ENCODE results near the gene RHBDL1.

Gene RHBDL1

GRCh38 chr16:675884-676564 is 553 bp downstream of the RHBDL1 start:
- DNase-seq = no peak

- DNase-seq = no peak
Observed at GRCh38 chr16:676565-676902, 1.1 kb downstream of the RHBDL1 start.

GRCh38 chr16:676913-677312 is 1.4 kb downstream of the RHBDL1 start:
- no peak for DNase-seq

DNA sequence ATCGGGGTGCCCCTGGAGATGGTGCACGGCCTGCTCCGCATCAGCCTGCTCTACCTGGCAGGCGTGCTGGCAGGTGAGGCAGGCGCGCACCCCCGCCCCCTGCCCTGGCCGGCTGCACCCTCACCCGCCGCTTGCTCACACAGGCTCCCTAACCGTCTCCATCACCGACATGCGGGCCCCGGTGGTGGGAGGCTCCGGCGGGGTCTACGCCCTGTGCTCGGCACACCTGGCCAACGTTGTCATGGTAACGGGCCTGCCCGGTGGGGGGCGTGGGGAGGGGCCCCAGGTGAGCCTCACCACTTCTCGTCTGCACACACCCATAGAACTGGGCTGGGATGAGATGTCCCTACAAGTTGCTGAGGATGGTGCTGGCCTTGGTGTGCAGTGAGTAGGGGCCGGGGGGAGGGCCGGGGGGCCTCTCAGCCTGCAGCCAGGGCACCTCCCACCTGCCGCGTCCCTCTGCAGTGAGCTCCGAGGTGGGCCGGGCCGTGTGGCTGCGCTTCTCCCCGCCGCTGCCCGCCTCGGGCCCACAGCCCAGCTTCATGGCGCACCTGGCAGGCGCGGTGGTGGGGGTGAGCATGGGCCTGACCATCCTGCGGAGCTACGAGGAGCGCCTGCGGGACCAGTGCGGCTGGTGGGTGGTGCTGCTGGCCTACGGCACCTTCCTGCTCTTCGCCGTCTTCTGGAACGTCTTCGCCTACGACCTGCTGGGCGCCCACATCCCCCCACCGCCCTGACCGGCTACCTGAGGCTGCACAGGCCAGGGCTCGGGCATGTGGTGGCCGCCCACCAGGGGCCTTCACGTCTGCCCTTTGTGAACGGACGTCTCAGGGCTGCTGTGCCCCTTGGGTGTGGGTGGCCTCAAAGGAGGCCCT is 2.1 kb downstream of the RHBDL1 start:
- no peak for DNase-seq

GRCh38 chr16:678209-678857 is 2.9 kb downstream of the RHBDL1 start:
- DNase-seq = no peak

DNA sequence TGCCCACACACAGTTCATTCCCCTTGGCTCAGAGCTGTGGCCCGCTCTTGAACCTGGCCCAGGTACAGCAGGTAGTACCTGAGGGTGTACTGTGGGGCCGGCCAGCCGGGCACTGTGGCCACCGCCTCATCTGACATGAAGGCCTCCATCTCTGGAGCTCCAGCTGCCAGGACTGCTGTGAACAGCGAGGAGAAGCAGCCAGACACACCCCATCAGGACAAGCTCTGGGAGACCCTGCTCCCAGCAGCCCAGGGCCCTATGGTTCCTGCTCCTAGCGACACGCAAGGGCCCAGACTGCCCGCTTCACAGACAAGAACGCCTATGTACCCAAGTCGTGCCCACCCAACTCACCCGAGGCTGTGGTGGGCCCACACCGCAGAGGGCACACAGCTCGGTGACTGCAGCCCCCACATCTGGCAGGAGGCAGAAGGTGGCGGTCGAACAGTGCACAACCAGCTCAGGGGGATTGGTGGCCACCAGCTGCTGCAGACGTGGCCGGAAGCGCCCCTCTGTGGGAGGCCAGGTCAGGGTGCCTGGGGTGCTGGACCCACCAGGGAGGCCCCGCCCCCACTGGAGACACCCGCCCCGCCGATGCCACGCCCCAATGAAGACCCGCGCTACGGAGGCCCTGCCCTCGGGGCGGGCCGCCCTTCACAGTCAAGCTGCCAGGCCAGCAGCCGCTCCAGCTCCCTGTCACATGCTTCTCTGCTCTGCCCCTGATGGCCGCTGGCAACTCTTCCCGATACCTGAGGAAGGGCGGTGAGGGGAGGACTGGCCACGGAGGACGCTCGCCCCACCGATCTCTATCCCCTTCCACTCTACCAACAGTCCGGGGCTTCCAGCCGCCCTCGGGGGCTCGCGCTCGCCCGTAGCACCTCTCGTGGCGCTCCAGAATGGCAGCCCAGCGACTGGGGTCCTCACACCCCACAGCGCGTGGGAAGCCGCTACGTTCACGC is 3.7 kb downstream of the RHBDL1 start:
- peak; percentile 55 for DNase-seq

DNA sequence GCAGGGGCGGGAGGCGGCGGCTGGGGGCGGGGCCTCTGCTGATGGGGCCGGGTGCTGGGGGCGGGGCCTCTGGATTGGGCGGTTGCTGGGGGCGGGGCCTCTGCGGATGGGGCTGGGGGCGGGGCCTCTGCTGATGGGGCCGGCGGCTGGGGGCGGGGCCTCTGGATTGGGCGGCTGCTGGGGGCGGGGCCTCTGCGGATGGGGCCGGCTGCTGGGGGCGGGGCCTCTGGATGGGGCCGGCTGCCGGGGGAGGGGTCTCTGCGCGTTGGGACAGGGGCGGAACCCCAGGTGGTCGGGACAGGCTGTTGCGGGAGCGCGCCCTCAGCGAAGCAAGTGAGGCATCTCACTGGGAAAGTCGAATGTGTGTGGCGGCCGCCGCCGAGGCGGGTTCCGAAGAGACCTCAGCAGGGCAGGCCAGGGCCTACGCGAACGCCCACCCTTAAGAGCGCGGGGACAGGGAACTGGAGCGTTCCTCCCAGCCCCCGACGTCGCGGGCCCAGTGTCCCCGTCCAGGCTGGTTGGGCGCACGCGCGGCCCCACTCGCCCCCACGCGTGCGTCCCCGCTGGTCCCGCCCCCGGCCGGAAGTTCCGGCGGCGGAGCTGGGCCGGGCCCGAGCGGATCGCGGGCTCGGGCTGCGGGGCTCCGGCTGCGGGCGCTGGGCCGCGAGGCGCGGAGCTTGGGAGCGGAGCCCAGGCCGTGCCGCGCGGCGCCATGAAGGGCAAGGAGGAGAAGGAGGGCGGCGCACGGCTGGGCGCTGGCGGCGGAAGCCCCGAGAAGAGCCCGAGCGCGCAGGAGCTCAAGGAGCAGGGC is 4.5 kb downstream of the RHBDL1 start, which contains the start of gene STUB1:
TSS of gene STUB1 (plus strand) at position 597 of the 811 bp plus-strand sequence. CDS start at position 713, 116 bp downstream.
- peak; percentile 85 for DNase-seq

DNA sequence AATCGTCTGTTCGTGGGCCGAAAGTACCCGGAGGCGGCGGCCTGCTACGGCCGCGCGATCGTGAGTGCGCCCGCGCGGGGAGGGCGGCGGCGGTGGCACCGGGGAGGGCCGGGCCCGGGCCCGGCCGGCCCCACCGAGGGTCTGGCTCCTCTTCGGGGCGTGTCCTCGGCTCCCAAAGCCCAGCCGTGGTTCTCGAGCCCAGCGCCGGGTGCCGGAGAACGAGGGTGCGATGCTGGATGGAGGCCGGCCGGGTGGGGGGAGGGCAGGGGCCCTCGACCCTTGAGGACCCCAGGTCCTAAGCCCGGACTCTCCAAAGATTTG is 5.1 kb downstream of the RHBDL1 start:
- DNase-seq = no peak

DNA sequence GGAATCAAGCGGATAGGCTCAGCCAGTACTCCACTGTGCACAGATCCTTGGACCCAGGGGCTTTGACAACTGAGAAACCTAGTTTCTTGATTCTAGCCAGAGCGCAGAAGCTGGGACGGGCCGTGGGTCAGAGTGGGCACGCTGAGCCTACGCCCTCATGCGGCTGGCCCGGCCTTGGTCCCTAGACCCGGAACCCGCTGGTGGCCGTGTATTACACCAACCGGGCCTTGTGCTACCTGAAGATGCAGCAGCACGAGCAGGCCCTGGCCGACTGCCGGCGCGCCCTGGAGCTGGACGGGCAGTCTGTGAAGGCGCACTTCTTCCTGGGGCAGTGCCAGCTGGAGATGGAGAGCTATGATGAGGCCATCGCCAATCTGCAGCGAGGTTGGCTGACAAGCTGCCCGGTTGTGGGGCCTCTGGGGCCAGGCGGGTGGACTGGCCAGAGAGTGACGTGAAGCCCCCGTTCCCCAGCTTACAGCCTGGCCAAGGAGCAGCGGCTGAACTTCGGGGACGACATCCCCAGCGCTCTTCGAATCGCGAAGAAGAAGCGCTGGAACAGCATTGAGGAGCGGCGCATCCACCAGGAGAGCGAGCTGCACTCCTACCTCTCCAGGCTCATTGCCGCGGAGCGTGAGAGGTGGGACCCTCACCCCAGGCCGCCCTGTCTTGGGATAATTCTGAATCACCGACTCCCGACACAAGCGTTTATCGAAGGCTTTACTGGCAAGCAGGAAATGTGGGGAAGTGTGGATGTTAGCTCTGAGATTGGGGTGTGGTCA is 5.7 kb downstream of the RHBDL1 start:
- peak; percentile 26 for DNase-seq

- DNase-seq = no peak
Observed at GRCh38 chr16:681746-682427, 6.4 kb downstream of the RHBDL1 start.

DNA sequence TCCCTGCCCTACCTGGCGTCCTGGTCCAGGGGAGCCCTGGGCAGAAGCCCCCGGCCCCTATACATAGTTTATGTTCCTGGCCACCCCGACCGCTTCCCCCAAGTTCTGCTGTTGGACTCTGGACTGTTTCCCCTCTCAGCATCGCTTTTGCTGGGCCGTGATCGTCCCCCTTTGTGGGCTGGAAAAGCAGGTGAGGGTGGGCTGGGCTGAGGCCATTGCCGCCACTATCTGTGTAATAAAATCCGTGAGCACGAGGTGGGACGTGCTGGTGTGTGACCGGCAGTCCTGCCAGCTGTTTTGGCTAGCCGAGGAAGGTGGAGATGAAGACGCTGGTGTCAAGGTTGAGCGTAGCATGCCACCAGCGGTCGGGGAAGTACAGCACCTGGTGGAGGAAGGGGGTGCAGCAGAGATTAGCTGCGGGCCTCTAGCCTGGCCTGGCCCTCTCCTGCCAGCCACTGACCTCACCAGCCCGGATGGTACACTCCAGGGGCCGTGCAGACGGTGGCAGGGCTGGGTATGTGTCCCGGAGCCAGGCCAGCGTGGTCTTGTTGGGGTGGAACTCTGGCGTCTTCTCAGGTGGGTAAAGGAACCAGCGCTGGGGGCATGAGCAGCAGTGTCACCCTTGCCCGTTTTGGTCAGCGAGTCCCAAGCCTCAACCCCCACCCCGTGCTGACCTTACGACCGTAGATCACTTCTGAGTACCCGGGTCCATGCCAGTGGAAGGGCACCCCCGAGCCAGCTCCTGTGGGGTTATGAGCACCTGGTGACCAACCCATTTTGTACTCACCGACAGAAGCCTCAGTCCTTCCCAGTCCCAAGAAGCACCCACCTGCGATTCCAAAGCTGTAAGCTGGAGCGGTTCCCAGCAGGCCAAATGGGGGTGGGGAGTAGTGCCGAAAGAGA is 7.3 kb downstream of the RHBDL1 start:
- DNase-seq = no peak

GRCh38 chr16:683396-684070 is 8.1 kb downstream of the RHBDL1 start:
- DNase-seq = no peak

GRCh38 chr16:684071-684794 is 8.8 kb downstream of the RHBDL1 start, which contains the start of gene JMJD8:
JMJD8 (minus strand) TSS chr16:684334; CDS start chr16:684319, 15 bp downstream.
- DNase-seq = peak; percentile 95

- DNase-seq = no peak
Observed at GRCh38 chr16:684961-685696, 9.7 kb downstream of the RHBDL1 start.

DNA sequence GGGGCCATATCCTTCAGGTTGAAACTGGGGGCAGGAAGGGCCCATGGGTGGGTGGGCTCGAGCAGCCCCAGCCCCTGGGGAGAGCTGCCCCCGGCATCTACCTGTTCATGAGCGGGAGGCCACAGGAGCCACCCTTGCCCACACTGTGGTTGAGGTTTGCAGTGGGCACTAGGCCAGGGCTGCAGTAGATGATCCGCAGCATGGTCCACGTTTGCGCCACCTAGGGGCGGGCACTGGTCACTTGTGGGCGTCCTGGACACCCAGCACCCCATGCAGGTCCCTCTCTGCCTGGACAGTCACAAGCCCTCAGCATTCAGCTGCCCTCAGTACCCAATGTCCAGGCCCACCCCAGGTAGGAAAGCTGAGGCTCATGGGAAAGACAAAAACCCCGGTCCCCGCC is 10.5 kb downstream of the RHBDL1 start:
- DNase-seq = peak; percentile 20

DNA sequence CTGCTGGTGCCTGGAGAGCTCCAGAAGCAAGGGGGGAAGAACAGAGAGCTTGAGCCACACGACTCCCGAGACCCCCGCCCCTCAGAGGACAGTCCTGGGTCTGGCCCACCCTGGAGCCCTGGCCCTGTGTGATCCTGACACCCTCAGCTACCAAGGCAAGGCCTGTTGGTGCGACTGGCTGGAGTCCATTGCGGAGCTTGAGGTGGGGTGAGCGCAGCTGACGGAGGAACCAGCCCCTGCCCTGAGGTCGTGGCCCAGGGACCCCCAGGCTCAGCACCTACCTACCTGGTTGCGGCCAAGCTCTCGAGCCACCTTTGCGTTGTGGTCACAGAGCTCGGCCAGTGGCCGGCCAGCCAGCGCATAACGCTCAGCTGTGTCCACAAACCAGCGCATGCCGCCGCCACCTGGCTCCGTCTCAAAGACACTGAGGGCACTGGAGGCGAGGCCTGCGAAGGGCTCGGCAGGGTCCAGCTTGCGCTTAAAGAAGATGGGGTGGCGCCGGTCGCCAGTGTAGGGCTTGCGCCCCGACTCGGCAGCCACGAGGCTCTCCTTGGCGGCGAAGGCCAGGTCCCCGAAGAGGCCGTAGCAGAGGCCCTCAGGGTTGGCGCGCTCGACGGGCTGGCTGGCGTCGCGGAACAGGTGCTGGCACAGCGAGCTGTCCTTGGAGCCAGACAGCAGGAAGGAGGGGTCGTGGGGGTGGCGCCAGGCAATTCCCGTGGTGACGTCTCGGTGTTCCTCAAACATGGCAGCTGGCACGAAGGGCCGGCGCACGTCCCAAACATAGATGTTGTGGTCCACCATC is 11.2 kb downstream of the RHBDL1 start:
- DNase-seq = no peak
